B cell (primary cell): ENCODE results near the gene POU2AF1. TPM values are rescaled to one million over a fixed set of nuclear protein-coding genes. Genes with fewer than 3 reads are reported as not detected.

Experiments
- ATAC-seq: fragments of 200-7000 bp; cut with Tn5 transposase; one replicate; pipeline ENCODE4 v1.10.0; 2021; ENCODE audit warnings: low read depth, mild to moderate bottlenecking, moderate number of reproducible peaks, moderate library complexity
- CTCF ChIA-PET: fragments of 350-600 bp; sonication (Branson Sonifier 250); formaldehyde crosslinking; loops from one replicate; lab custom pipeline; 2021; ENCODE audit warnings: antibody characterized with exemption, inconsistent platforms; lab: Charles Lee
- POLR2A ChIA-PET: fragments of 350-600 bp; sonication (Branson Sonifier 250); formaldehyde crosslinking; loops from one replicate; lab custom pipeline; 2021; ENCODE audit warnings: antibody characterized with exemption; lab: Charles Lee
- DNase-seq: peaks from one replicate; pipeline ENCODE4 v3.0.0; 2013
- H2AFZ ChIP-seq: 2 replicates; pipeline ENCODE4 v1.6.1; 2012; ENCODE audit warnings: mild to moderate bottlenecking, low read depth, low read length; ENCODE audit not compliant: insufficient read depth, poor library complexity, severe bottlenecking
- H3K27ac ChIP-seq, 2 donors: 1 replicate in 1 of 2; 2 replicates in 1 of 2; pipeline ENCODE4 v1.5.1; 2012 to 2013; ENCODE audit warnings: low read length in 2 of 2, mild to moderate bottlenecking in 2 of 2, moderate library complexity in 1 of 2
- H3K27me3 ChIP-seq, 4 experiments: fragments of 200-600 bp in 1 of 4; sonication (generic) in 1 of 4; replicated peaks in 1 of 4; 1 replicate in 2 of 4; 2 replicates in 2 of 4; pipeline versions ENCODE4 v1.6.1 to v1.7.0; 2013 to 2016; ENCODE audit warnings: low read length in 3 of 4, mild to moderate bottlenecking in 2 of 4, mixed read lengths in 1 of 4, moderate library complexity in 1 of 4; ENCODE audit not compliant: insufficient read depth in 4 of 4, control insufficient read depth in 3 of 4; ENCODE audit errors: control extremely low read depth in 1 of 4
- H3K36me3 ChIP-seq, 2 experiments: replicated peaks in 1 of 2; 1 replicate in 1 of 2; 2 replicates in 1 of 2; pipeline versions ENCODE4 v1.6.1 to v1.7.1; 2013; ENCODE audit warnings: low read length in 1 of 2; ENCODE audit not compliant: insufficient read depth in 2 of 2, control insufficient read depth in 1 of 2; ENCODE audit errors: control extremely low read depth in 1 of 2, extremely low read depth in 1 of 2
- H3K4me1 ChIP-seq, 2 donors: fragments of 200-600 bp in 1 of 2; sonication (generic) in 1 of 2; 1 replicate in 1 of 2; 2 replicates in 1 of 2; pipeline versions ENCODE4 v1.5.1 to v1.6.1; 2013 to 2017; ENCODE audit warnings: low read length in 2 of 2; ENCODE audit not compliant: control insufficient read depth in 2 of 2, insufficient read depth in 2 of 2
- H3K4me2 ChIP-seq: replicated peaks from 2 replicates; pipeline ENCODE3; 2012; ENCODE audit warnings: mild to moderate bottlenecking, low read depth, low read length; ENCODE audit not compliant: poor library complexity, severe bottlenecking
- H3K4me3 ChIP-seq, 5 experiments: fragments of 200-600 bp in 1 of 5; sonication (generic) in 1 of 5; 1 replicate in 3 of 5; 2 replicates in 2 of 5; pipeline versions ENCODE4 v1.5.1 to v1.7.0; 2011 to 2016; ENCODE audit warnings: low read length in 4 of 5, mild to moderate bottlenecking in 4 of 5, low read depth in 2 of 5, control low read depth in 1 of 5, moderate library complexity in 1 of 5; ENCODE audit not compliant: insufficient read depth in 1 of 5; ENCODE audit errors: control extremely low read depth in 1 of 5, extremely low read depth in 1 of 5
- H3K79me2 ChIP-seq: fragments of 200-600 bp; sonication (generic); one replicate; pipeline ENCODE4 v1.6.0; 2016; ENCODE audit warnings: low read length; ENCODE audit not compliant: control insufficient read depth, insufficient read depth
- H3K9ac ChIP-seq: fragments of 200-600 bp; sonication (generic); 2 replicates; pipeline ENCODE4 v1.6.1; 2017; ENCODE audit warnings: mild to moderate bottlenecking, low read length, moderate library complexity
- H3K9me3 ChIP-seq, 3 donors: one replicate each; pipeline versions ENCODE4 v1.6.1 to v1.7.1; 2013; ENCODE audit warnings: low read length in 2 of 3; ENCODE audit not compliant: control insufficient read depth in 2 of 3, insufficient read depth in 1 of 3; ENCODE audit errors: control extremely low read depth in 1 of 3
- H4K20me1 ChIP-seq: 2 replicates; pipeline ENCODE4 v1.6.0; 2012; ENCODE audit warnings: mild to moderate bottlenecking, low read length; ENCODE audit not compliant: insufficient read depth, control insufficient read depth, poor library complexity, severe bottlenecking
- H3K27ac Mint-ChIP-seq: one replicate; pipeline ENCODE4 v1.8.0; 2021; ENCODE audit warnings: mixed read lengths
- H3K27me3 Mint-ChIP-seq: one replicate; pipeline ENCODE4 v1.8.0; 2021; ENCODE audit warnings: mixed read lengths
- H3K4me1 Mint-ChIP-seq: one replicate; pipeline ENCODE4 v1.8.0; 2021; ENCODE audit warnings: mixed read lengths
- H3K4me3 Mint-ChIP-seq: one replicate; pipeline ENCODE4 v1.8.0; 2021; ENCODE audit warnings: mixed read lengths
- H3K9me3 Mint-ChIP-seq: one replicate; pipeline ENCODE4 v1.8.0; 2022; ENCODE audit warnings: mixed read lengths; ENCODE audit not compliant: insufficient read depth
- CTCF ChIP-seq: fragments of 200-600 bp; IDR thresholded peaks from one replicate; pipeline ENCODE4 v1.8.0; 2022; ENCODE audit warnings: antibody characterized with exemption, mild to moderate bottlenecking
- EZH2 ChIP-seq: IDR thresholded peaks from 2 replicates; pipeline ENCODE4 v1.6.1; 2012; ENCODE audit warnings: borderline replicate concordance, low read depth, mild to moderate bottlenecking, moderate library complexity, low read length; ENCODE audit not compliant: insufficient read depth, poor library complexity, severe bottlenecking
- WGBS: methylation state at CpG from one replicate; pipeline ENCODE4 v1.1.5; 2013; ENCODE audit warnings: missing lambda C conversion rate; ENCODE audit not compliant: insufficient coverage; 5-methylcytosine and 5-hydroxymethylcytosine counted together
- intact Hi-C: fragments of 100-400 bp; cut with micrococcal nuclease; formaldehyde crosslinking; loops from one replicate; pipeline ENCODE4 v1.10.0; 2022
- polyA plus RNA-seq: library from polyadenylated mRNA; depleted of rRNA; stranded (reverse); fragments of >200 nt; gene quantifications from 2 replicates; pipeline ENCODE4 v1.2.3, GENCODE V29; 2012
- total RNA-seq, 2 donors: library from RNA; stranded (reverse); fragments of 120-200 nt in 1 of 2; gene quantifications; 1 replicate in 1 of 2; 2 replicates in 1 of 2; pipeline versions ENCODE4 v1.2.3 to v1.2.4, GENCODE V29; 2013 to 2022

POU2AF1 gene
- total and polyA plus RNA-seq, 2 donors (not counting 1 experiment from before 2014, with no cell fraction given): 308 to 407 TPM

GRCh38 chr11:111351374-111352055 lies 27.6 kb downstream of the POU2AF1 start:
- ChIA-PET POLR2A (no interaction called here), CTCF (interaction anchor here (1.1 to 32.5 kb wide), 2 partner anchors 9 to 68 kb away, joined by 3 to 922 read pairs; no protein-coding TSS in a partner anchor)
- peaks cover 1 to 55% of the 10 kb centered on the region in 2 experiments for H3K36me3 ChIP-seq
- ATAC-seq (no peak), DNase-seq (no peak)
- peaks cover 18 to 23% of the 10 kb centered on the region in 2 donors for H3K4me1 ChIP-seq
- intact Hi-C loops: no loop called here
- H2AFZ ChIP-seq: no peak overlapping the region
- TF ChIP-seq EZH2: no peak
- TF ChIP-seq CTCF: no peak
- H3K4me3 ChIP-seq: no peak overlapping the region
- no peaks in the 10 kb centered on the region for H3K9me3 Mint-ChIP-seq
- H3K79me2 ChIP-seq: no peaks in the 10 kb centered on the region
- H3K4me1 Mint-ChIP-seq: peaks cover 66% of the 10 kb centered on the region
- H3K27me3 Mint-ChIP-seq: no peaks in the 10 kb centered on the region
- H3K27me3 ChIP-seq: no peaks in the 10 kb centered on the region
- H3K27ac Mint-ChIP-seq: peak overlapping the region; percentile 68
- H3K9ac ChIP-seq: no peak overlapping the region
- H3K4me2 ChIP-seq: no peak overlapping the region
- peaks cover 33% of the 10 kb centered on the region for H4K20me1 ChIP-seq
- H3K9me3 ChIP-seq: peaks cover 0 to 5% (median 0%) of the 10 kb centered on the region in 3 donors
- H3K27ac ChIP-seq: peak overlapping the region in 1 of 2 donors; percentile 66
- WGBS: 100% methylated on average over 6 of the region's 10 CpGs
- H3K4me3 Mint-ChIP-seq: no peak overlapping the region

GRCh38 chr11:111350811-111351210 lies 28.3 kb downstream of the POU2AF1 start:
- Histone ChIP-seq H3K36me3 (peaks cover 1 to 48% of the 10 kb centered on the region in 2 experiments), H3K79me2 (no peaks in the 10 kb centered on the region), H3K4me2 (no peak overlapping the region), H3K9ac (no peak overlapping the region), H3K27me3 (no peaks in the 10 kb centered on the region), H4K20me1 (peaks cover 27% of the 10 kb centered on the region), H3K9me3 (peaks cover 0 to 5% (median 0%) of the 10 kb centered on the region in 3 donors), H3K4me3 (no peak overlapping the region), H3K27ac (peak overlapping the region in 1 of 2 donors; percentile 66), H3K4me1 (peaks cover 18 to 22% of the 10 kb centered on the region in 2 donors), H2AFZ (no peak overlapping the region)
- no CpG with 5 or more reads among the region's 1 CpG for WGBS
- Mint-ChIP-seq H3K27me3 (no peaks in the 10 kb centered on the region), H3K4me1 (peaks cover 68% of the 10 kb centered on the region), H3K4me3 (no peak overlapping the region), H3K9me3 (no peaks in the 10 kb centered on the region), H3K27ac (peak overlapping the region; percentile 46)
- intact Hi-C loops: no loop called here
- no peak for TF ChIP-seq CTCF
- no peak for TF ChIP-seq EZH2
- POLR2A ChIA-PET: interaction anchor here (1.4 kb wide), 1 partner anchor 67 kb away, joined by 6 read pairs; no protein-coding TSS in a partner anchor
- CTCF ChIA-PET: interaction anchor here (0.8 to 32.5 kb wide), 5 partner anchors 8 to 68 kb away, joined by 3 to 922 read pairs (median 3); no protein-coding TSS in a partner anchor
- ATAC-seq (no peak), DNase-seq (no peak)
